H1 (cell line): ENCODE results near the gene SERINC5. TPM values are rescaled to one million over a fixed set of nuclear protein-coding genes. Genes with fewer than 3 reads are reported as not detected.

Experiments used
- CEBPB ChIP-seq: IDR thresholded peaks from 2 replicates; pipeline ENCODE4 v1.6.1; 2012; ENCODE audit warnings: low read depth, low read length
- CHD7 ChIP-seq: fragments of 300-600 bp; sonication (generic); IDR thresholded peaks from 2 replicates; pipeline ENCODE4 v1.7.1; 2012; ENCODE audit warnings: low read length, moderate library complexity, mild to moderate bottlenecking, inconsistent platforms; ENCODE audit not compliant: insufficient replicate concordance
- CTCF ChIP-seq, 3 experiments: IDR thresholded peaks; 1 replicate in 2 of 3; 2 replicates in 1 of 3; pipeline versions ENCODE4 v1.5.1 to v1.6.1; 2011; ENCODE audit warnings: low read length in 3 of 3, mild to moderate bottlenecking in 3 of 3, inconsistent platforms in 2 of 3, low read depth in 1 of 3, moderate library complexity in 1 of 3; ENCODE audit not compliant: insufficient read depth in 1 of 3; ENCODE audit errors: control extremely low read depth in 1 of 3
- EP300 ChIP-seq, 2 experiments: IDR thresholded peaks; 1 replicate in 1 of 2; 2 replicates in 1 of 2; pipeline ENCODE4 v1.6.1; 2011 to 2012; ENCODE audit warnings: low read depth in 2 of 2, low read length in 2 of 2, mild to moderate bottlenecking in 2 of 2, borderline replicate concordance in 1 of 2, inconsistent platforms in 1 of 2, moderate library complexity in 1 of 2
- POLR2A ChIP-seq, 2 experiments: IDR thresholded peaks; 1 replicate in 1 of 2; 2 replicates in 1 of 2; pipeline ENCODE4 v1.6.1; 2011; ENCODE audit warnings: low read depth in 2 of 2, low read length in 2 of 2, mild to moderate bottlenecking in 2 of 2; ENCODE audit errors: control extremely low read depth in 1 of 2
- POLR2AphosphoS5 ChIP-seq: IDR thresholded peaks from 2 replicates; pipeline ENCODE4 v1.6.1; 2011; ENCODE audit warnings: low read depth, low read length
- RAD21 ChIP-seq, 2 experiments: IDR thresholded peaks in 1 of 2; conservative IDR thresholded peaks in 1 of 2; 2 replicates each; pipeline ENCODE4 v1.6.1; 2011; ENCODE audit warnings: low read depth in 2 of 2, low read length in 2 of 2, improper control_type of control experiment in 1 of 2, inconsistent platforms in 1 of 2, mild to moderate bottlenecking in 1 of 2, moderate library complexity in 1 of 2
- RFX5 ChIP-seq: IDR thresholded peaks from 2 replicates; pipeline ENCODE4 v1.6.1; 2011; ENCODE audit warnings: low read depth, low read length, improper control_type of control experiment, borderline replicate concordance
- TCF12 ChIP-seq: IDR thresholded peaks from 2 replicates; pipeline ENCODE4 v1.6.1; 2011; ENCODE audit warnings: low read depth, mild to moderate bottlenecking, low read length
- polyA plus RNA-seq, 7 experiments: library from polyadenylated mRNA; depleted of rRNA in 3 of 7; stranded (reverse) in 5 of 7; unstranded in 2 of 7; fragments of >200 nt in 5 of 7; fragments of 200-250 nt in 2 of 7; gene quantifications; 1 replicate in 5 of 7; 2 replicates in 1 of 7; 4 replicates in 1 of 7; pipeline versions ENCODE4 v1.2.1 to v1.2.3, GENCODE V29; 2011 to 2013; ENCODE audit warnings: missing spikeins in 2 of 7, mixed read lengths in 2 of 7
- total RNA-seq: library from RNA; stranded (reverse); fragmentation: NEBNext Ultra II Directional; extraction: Animal tissue kit (Norgen Biotek cat#: 25700); gene quantifications from 2 replicates; pipeline ENCODE4 v1.2.1, GENCODE V29; 2021

SERINC5 gene
- total and polyA plus RNA-seq, 2 of the 8 experiments (the other 6 are each of a cell fraction or from before 2014, with no cell fraction given), result 32.2 to 149 TPM

GRCh38 chr5:80251636-80252035 is 4.2 kb downstream of the SERINC5 start (continued):
- TF ChIP-seq CHD7 (no peak), RAD21 (IDR thresholded peaks at IDR 0.05 in 1 of 2, conservative IDR thresholded peaks at IDR 0.05 in 1 of 2; ENCODE audit: low read depth in 2 of 2, low read length in 2 of 2) (no peak), CTCF (IDR thresholded peaks at IDR 0.05; ENCODE audit: control extremely low read depth in 1 of 3, insufficient read depth in 1 of 3, low read depth in 1 of 3, low read length in 3 of 3) (no peak), POLR2AphosphoS5 (no peak), TCF12 (no peak), EP300 (IDR thresholded peaks at IDR 0.05; ENCODE audit: borderline replicate concordance in 1 of 2, low read depth in 2 of 2, low read length in 2 of 2) (no peak), POLR2A (IDR thresholded peaks at IDR 0.05; ENCODE audit: control extremely low read depth in 1 of 2, low read depth in 2 of 2, low read length in 2 of 2) (no peak), RFX5 (no peak), CEBPB (no peak)
